GM12872 (cell line): Measurements from ENCODE around the gene MMADHC.

ENCODE experiments used
- CTCF ChIP-seq: IDR thresholded peaks from 3 replicates; pipeline ENCODE4 v1.5.1; 2011; ENCODE audit warnings: low read depth, mild to moderate bottlenecking, low read length, moderate library complexity; ENCODE audit not compliant: insufficient read depth

The MMADHC gene

GRCh38 chr2:149603248-149603647 lies 15.7 kb upstream of the MMADHC start:
- TF ChIP-seq CTCF, result no peak

- no peak for TF ChIP-seq CTCF
These were observed 13.7 kb upstream of the MMADHC start for GRCh38 chr2:149601141-149601796.

- peak; percentile 78 for TF ChIP-seq CTCF
These were observed 10.2 kb upstream of the MMADHC start for GRCh38 chr2:149597668-149598326.

- no peak for TF ChIP-seq CTCF
These were observed 9.6 kb upstream of the MMADHC start for GRCh38 chr2:149597050-149597667.

DNA sequence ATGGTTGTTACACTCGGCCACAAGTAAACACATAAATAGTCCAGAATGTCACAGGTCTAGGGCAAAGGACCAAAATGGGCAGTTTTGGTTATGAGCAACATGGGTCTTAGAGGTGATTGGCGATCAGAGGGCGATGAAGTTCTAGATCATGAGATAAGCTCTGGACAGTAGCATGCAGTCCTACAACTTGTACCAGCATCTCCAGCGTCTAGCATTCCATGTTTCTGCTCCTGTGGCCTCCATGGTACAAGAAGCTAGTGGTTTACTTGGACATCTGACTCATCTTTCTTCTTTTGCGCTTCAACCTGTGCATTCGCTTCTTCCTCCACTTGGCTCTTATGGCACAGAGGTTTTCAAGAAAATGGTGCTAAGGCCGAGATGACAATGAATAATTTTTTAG lies 8.9 kb upstream of the MMADHC start:
- TF ChIP-seq CTCF, result no peak

DNA sequence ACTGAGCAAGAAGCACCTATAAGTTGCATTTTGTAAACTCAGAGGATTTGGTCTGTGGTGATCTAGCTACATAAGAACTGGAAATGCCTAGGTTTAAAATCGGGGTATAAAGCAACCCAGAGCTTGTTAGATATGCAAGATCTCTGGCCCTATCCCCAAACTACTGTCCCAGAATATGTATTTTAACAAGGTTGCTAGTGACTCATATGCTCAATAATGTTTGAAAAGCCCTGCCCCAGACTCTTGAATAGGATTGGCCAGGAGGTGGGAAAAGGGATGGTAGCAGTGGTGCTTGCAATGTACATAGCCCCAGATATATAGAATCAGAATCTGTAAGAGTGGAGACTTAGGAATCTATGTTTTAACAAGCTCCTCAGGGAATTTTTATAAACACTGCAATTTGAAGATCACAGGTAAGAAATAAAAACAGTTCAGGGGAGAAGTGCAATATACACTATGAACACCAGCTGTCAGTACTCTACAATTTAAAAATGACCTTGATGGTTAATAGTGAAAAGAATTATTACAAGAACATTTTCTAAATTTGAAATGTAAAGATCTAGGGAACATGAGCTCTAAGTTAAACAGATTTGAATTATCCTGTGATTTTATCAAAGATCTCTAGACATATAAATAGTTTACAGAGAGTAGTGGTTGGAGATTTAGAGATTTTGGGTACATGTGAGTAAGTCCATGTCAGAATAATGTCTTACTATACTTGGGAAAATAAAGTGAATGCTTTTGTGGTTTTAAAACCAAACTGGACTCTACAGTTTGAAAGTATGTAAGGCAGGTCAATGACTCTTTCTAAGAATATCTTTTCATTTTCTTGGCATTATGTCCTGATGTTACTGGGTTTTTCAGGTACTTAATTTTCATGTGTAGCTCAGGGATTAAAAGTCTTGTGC lies 7.7 kb upstream of the MMADHC start:
- TF ChIP-seq CTCF, result no peak

GRCh38 chr2:149594411-149594810 lies 6.8 kb upstream of the MMADHC start:
- no peak for TF ChIP-seq CTCF
